Measurements from ENCODE around the gene DPF3. TPM values are rescaled to one million over a fixed set of nuclear protein-coding genes. Genes with fewer than 3 reads are reported as not detected.

The DPF3 gene
- total and polyA plus RNA-seq, 9 of the 15 experiments (the other 6 are each of a cell fraction or from before 2014, with no cell fraction given): 0.21 to 4.9 (median 1.2) TPM

DNA sequence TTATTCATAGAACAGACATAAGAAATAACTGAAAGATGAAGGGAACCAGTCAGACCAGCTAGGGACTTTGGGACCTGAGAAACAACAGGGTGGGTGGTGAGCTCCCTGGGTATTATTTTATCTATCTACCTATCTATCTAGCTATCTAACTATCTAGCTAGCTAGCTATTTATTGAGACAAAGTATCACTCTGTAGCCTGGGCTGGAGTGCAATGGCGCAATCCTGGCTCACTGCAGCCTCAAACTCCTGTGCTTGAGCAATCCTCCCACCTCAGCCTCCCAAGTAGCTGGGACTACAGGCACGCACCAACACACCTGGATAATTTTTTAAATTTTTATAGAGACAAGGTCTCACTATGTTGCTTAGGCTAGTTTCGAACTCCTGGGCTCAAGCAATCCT lies 127.6 kb downstream of the DPF3 start:
- FAIRE-seq (no peak), DNase-seq (ENCODE audit: extremely low read depth in 1 of 4, low spot score in 3 of 4) (no peak), ATAC-seq (no peak)
- intact Hi-C loops (cut with micrococcal nuclease): no loop called here
- H3K36me3 ChIP-seq (ENCODE audit: control insufficient read depth, insufficient read depth, low read length): no peaks in the 10 kb centered on the region
- no peaks in the 10 kb centered on the region for H3K27me3 ChIP-seq (ENCODE audit: control insufficient read depth in 2 of 2, insufficient read depth in 2 of 2, low read length in 2 of 2)
- TF ChIP-seq ARID1B (IDR thresholded peaks at IDR 0.05) (no peak), ZNF224 (CRISPR knock-in tag; IDR thresholded peaks at IDR 0.05) (no peak), HNRNPH1 (optimal IDR thresholded peaks at IDR 0.05; ENCODE audit: low read depth, low read length) (no peak)
- TF ChIP-seq, protein P1, sequence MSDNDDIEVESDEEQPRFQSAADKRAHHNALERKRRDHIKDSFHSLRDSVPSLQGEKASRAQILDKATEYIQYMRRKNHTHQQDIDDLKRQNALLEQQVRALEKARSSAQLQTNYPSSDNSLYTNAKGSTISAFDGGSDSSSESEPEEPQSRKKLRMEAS (CRISPR knock-in tag; IDR thresholded peaks at IDR 0.05): no peak
- H3K27ac ChIP-seq (ENCODE audit: extremely low read depth, low read depth, low read length): no peak overlapping the region
- BruUV-seq (replicated peaks): no TSS peak
- no peak overlapping the region for H3K9ac ChIP-seq (ENCODE audit: insufficient read depth in 1 of 2, low read depth in 2 of 2, low read length in 2 of 2)
- in situ Hi-C loops (cut with MboI): no loop called here
- WGBS (ENCODE audit: insufficient coverage, low coverage, missing lambda C conversion rate): 17% methylated on average over 3 of the region's 3 CpGs
- no peaks in the 10 kb centered on the region for H3K4me1 ChIP-seq (replicated peaks in 1 of 2; ENCODE audit: control insufficient read depth in 2 of 2, insufficient read depth in 2 of 2, low read length in 2 of 2)
- H3K4me2 ChIP-seq (ENCODE audit: insufficient read depth, low read length): no peak overlapping the region
- H3K9me1 ChIP-seq (ENCODE audit: control insufficient read depth, insufficient read depth, low read length): no peaks in the 10 kb centered on the region
- H3K79me2 ChIP-seq (ENCODE audit: control insufficient read depth, insufficient read depth, low read length): no peaks in the 10 kb centered on the region
- H4K20me1 ChIP-seq (replicated peaks; ENCODE audit: control insufficient read depth, insufficient read depth, low read length): no peaks in the 10 kb centered on the region
- POLR2A ChIA-PET: no interaction called here
- no peak overlapping the region for H2AFZ ChIP-seq (ENCODE audit: low read depth, low read length)
- no peak overlapping the region for H3K4me3 ChIP-seq
- CTCF ChIA-PET (ENCODE audit: low intra/inter-chr PET ratio): no interaction called here
- H3K9me3 ChIP-seq (replicated peaks; ENCODE audit: control insufficient read depth, insufficient read depth, low read depth, low read length): no peaks in the 10 kb centered on the region

DNA sequence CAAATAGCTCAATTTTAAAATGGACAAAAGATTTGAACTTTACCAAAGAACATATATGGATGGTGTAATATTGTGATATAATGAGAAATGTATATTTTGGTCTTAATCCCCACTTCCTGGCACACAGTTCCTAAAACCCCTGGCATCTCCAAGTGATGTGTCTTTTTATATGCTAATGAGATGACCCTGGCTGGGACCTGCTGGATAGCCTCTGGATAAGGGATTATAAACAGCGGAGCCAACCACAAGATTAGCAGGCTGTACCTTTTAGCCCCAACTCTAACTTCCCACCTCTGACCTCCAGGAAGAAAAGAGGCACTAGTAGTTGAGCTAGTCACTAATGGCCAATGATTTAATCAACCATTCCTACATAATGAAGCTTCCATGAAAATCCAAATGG lies 130.0 kb downstream of the DPF3 start:
- ATAC-seq: no peak
- no peaks in the 10 kb centered on the region for H3K27me3 ChIP-seq (ENCODE audit: control insufficient read depth in 2 of 2, insufficient read depth in 2 of 2, low read length in 2 of 2)
- H3K9me1 ChIP-seq (ENCODE audit: control insufficient read depth, insufficient read depth, low read length): no peaks in the 10 kb centered on the region
- ChIA-PET POLR2A (no interaction called here), CTCF (ENCODE audit: low intra/inter-chr PET ratio) (no interaction called here)
- H3K4me3 ChIP-seq: no peak overlapping the region
- H4K20me1 ChIP-seq (replicated peaks; ENCODE audit: control insufficient read depth, insufficient read depth, low read length): no peaks in the 10 kb centered on the region
- 71% methylated on average over 1 of the region's 1 CpG for WGBS (ENCODE audit: insufficient coverage, low coverage, missing lambda C conversion rate)
- no peaks in the 10 kb centered on the region for H3K36me3 ChIP-seq (ENCODE audit: control insufficient read depth, insufficient read depth, low read length)
- DNase-seq (ENCODE audit: extremely low read depth in 1 of 4, low spot score in 3 of 4): no peak
- intact Hi-C loops (cut with micrococcal nuclease) (no loop called here), in situ Hi-C loops (cut with MboI) (no loop called here)
- H2AFZ ChIP-seq (ENCODE audit: low read depth, low read length): no peak overlapping the region
- H3K4me1 ChIP-seq (replicated peaks in 1 of 2; ENCODE audit: control insufficient read depth in 2 of 2, insufficient read depth in 2 of 2, low read length in 2 of 2): no peaks in the 10 kb centered on the region
- H3K27ac ChIP-seq (ENCODE audit: extremely low read depth, low read depth, low read length): no peak overlapping the region
- H3K9ac ChIP-seq (ENCODE audit: insufficient read depth in 1 of 2, low read depth in 2 of 2, low read length in 2 of 2): no peak overlapping the region
- BruUV-seq (replicated peaks): no TSS peak
- H3K9me3 ChIP-seq (replicated peaks; ENCODE audit: control insufficient read depth, insufficient read depth, low read depth, low read length): 0 out of 2 replicates have a peak, but pooled peaks cover 2% of the 10 kb centered on the region
- H3K79me2 ChIP-seq (ENCODE audit: control insufficient read depth, insufficient read depth, low read length): no peaks in the 10 kb centered on the region
- TF ChIP-seq ZNF778 (CRISPR knock-in tag; IDR thresholded peaks at IDR 0.05) (no peak), CBX1 (IDR thresholded peaks at IDR 0.05; ENCODE audit: low read depth) (no peak), KDM1A (IDR thresholded peaks at IDR 0.05) (no peak), RB1 (IDR thresholded peaks at IDR 0.05; ENCODE audit: low read depth) (no peak)
- TF ChIP-seq, protein P2, sequence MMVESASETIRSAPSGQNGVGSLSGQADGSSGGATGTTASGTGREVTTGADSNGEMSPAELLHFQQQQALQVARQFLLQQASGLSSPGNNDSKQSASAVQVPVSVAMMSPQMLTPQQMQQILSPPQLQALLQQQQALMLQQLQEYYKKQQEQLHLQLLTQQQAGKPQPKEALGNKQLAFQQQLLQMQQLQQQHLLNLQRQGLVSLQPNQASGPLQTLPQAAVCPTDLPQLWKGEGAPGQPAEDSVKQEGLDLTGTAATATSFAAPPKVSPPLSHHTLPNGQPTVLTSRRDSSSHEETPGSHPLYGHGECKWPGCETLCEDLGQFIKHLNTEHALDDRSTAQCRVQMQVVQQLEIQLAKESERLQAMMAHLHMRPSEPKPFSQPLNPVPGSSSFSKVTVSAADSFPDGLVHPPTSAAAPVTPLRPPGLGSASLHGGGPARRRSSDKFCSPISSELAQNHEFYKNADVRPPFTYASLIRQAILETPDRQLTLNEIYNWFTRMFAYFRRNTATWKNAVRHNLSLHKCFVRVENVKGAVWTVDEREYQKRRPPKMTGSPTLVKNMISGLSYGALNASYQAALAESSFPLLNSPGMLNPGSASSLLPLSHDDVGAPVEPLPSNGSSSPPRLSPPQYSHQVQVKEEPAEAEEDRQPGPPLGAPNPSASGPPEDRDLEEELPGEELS (CRISPR knock-in tag; IDR thresholded peaks at IDR 0.05; ENCODE audit: borderline replicate concordance): no peak
- no peak for FAIRE-seq
- H3K4me2 ChIP-seq (ENCODE audit: insufficient read depth, low read length): no peak overlapping the region

Measured in K562 (cell line).